GM12872 (cell line): Measurements from ENCODE around the gene HMG20A.

Experiments used
- TF ChIP-seq, protein P1 (sequence below): IDR thresholded peaks from 3 replicates; pipeline ENCODE4 v1.5.1; 2011; ENCODE audit warnings: low read depth, mild to moderate bottlenecking, low read length, moderate library complexity; ENCODE audit not compliant: insufficient read depth

HMG20A gene

DNA sequence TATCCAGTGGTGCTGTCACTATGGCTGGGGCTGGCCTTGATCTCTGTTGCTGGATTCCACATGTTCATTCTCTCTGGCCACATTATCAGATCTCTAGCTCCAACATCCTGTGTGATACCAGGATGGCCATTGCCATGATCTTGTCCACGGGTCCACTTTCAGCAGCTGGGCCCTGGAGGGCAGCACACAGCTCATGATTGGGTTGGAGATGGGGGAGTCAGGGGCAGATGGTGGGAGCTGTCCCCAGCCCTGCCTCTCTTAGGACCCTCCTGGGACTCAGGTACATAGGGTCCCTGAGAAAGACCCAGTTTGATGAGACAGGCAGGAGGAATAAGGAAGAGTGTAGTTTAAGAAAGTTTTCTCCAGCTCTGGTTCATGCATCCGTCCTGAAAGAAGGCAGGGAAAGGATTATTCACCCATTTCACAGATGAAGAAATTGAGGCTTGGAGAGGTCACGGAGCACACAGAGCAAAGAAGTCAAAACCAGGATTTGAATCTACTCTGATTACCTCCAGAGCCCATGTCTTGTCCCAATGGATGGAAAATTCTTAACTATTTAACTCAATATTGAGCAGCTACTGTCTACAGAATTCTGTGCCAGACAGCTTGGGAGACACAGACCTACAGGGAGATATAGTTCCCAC lies 111.5 kb downstream of the HMG20A start:
- TF ChIP-seq, protein P1, sequence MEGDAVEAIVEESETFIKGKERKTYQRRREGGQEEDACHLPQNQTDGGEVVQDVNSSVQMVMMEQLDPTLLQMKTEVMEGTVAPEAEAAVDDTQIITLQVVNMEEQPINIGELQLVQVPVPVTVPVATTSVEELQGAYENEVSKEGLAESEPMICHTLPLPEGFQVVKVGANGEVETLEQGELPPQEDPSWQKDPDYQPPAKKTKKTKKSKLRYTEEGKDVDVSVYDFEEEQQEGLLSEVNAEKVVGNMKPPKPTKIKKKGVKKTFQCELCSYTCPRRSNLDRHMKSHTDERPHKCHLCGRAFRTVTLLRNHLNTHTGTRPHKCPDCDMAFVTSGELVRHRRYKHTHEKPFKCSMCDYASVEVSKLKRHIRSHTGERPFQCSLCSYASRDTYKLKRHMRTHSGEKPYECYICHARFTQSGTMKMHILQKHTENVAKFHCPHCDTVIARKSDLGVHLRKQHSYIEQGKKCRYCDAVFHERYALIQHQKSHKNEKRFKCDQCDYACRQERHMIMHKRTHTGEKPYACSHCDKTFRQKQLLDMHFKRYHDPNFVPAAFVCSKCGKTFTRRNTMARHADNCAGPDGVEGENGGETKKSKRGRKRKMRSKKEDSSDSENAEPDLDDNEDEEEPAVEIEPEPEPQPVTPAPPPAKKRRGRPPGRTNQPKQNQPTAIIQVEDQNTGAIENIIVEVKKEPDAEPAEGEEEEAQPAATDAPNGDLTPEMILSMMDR = no peak

DNA sequence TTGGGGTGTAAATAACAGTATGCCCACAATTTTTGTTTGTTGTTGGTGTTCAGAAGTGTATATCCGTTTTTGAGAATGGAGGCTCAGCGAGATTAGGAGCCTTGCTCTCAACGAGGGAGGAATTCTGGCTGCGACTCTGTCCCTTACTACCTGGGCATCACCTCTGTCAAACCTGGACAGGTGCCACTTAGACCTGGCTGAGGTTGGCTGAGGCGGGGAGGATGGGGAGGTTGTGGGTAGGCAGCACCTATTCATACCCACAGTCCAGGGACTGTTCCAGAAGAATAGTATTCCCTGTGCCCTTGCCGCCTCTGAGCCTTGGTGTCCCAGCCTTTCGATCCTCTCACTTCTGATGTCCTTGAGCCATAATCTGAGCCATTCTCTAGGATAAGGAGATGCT lies 112.2 kb downstream of the HMG20A start:
- TF ChIP-seq, protein P1 = no peak

DNA sequence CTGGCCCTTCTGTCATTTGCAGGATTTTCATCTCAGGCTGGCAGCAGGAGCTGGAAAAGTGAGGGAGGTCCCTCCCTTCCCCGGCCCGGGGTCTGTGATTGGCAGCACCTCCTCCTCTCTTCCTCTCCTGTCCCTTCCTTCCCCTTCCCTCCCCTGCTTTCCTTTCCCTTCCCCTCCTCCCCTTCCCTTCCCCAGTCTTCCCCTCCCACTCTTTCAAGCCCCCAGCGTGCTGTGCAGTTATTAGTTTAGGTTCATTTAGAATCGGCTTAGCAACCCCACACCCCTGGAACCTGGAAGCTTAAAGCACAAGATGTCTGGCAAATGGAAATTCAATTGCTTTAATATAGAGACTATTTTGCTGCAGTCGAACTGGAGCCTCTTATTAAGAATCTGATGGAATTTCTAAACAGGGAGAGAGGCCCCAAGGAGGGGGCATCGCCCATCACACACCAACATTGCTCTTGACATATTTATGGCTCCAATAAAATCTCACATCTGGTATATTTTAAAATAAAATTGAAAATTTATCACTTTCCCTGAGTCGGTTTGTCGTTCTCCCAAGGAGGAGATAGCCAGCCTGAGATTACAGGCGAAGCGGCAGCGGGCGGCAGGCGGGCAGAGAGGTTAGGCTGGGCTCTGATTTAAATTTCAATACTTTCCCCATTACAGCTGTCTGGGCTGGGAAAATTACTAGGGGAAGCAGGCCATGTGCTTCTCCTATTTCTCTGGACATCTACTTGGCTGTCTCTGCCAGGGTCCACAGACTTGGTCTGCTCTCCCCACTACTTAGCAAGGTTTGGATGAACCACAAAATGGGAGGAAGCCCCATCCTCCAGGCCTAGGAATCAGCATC lies 113.1 kb downstream of the HMG20A start:
- TF ChIP-seq, protein P1 = no peak
